HEK293 (cell line): ENCODE data around the gene SPTBN1.

Source experiments
- CTCF ChIA-PET: fragments of 350-600 bp; formaldehyde crosslinking; extraction: SDS; loops from one replicate; lab custom pipeline; 2021; ENCODE audit warnings: antibody characterized with exemption; lab: Yijun Ruan, JAX
- POLR2A ChIA-PET: fragments of 300-600 bp; formaldehyde crosslinking; extraction: SDS; loops from one replicate; lab custom pipeline; 2020; ENCODE audit warnings: antibody characterized with exemption, inconsistent platforms; lab: Yijun Ruan, JAX
- H3K27ac ChIP-seq: fragments of 200-500 bp; sonication (Bioruptor generic); 2 replicates; pipeline ENCODE4 v1.5.1; 2014; ENCODE audit warnings: low read depth, low read length, control low read depth, inconsistent platforms; ENCODE audit errors: extremely low read depth
- H3K36me3 ChIP-seq, 2 experiments: fragments of 200-500 bp in 1 of 2; sonication (Bioruptor generic) in 1 of 2; 1 replicate in 1 of 2; 2 replicates in 1 of 2; pipeline ENCODE4 v1.5.1; 2014 to 2017; ENCODE audit warnings: inconsistent platforms in 2 of 2, low read length in 2 of 2; ENCODE audit not compliant: control insufficient read depth in 2 of 2, insufficient read depth in 1 of 2
- H3K4me1 ChIP-seq: fragments of 200-500 bp; sonication (Bioruptor generic); 2 replicates; pipeline ENCODE4 v1.5.1; 2014; ENCODE audit warnings: mild to moderate bottlenecking, low read length, inconsistent platforms; ENCODE audit not compliant: control insufficient read depth, insufficient read depth
- H3K4me3 ChIP-seq: 2 replicates; pipeline ENCODE4 v1.5.1; 2011; ENCODE audit warnings: low read depth, mild to moderate bottlenecking, control low read depth, low read length, moderate library complexity
- H3K9me3 ChIP-seq: fragments of 200-500 bp; sonication (Bioruptor generic); 2 replicates; pipeline ENCODE4 v1.5.1; 2014; ENCODE audit warnings: low read depth, low read length, inconsistent platforms; ENCODE audit not compliant: control insufficient read depth, insufficient read depth
- BCL6B ChIP-seq: fragments of 450-650 bp; formaldehyde crosslinking; IDR thresholded peaks from 2 replicates; pipeline ENCODE4 v1.5.1; 2017; ENCODE audit warnings: missing biosample characterization, missing genetic modification characterization
- GLIS2 ChIP-seq: fragments of 450-650 bp; formaldehyde crosslinking; IDR thresholded peaks from 2 replicates; pipeline ENCODE4 v1.5.1; 2016; ENCODE audit warnings: missing biosample characterization, missing genetic modification characterization
- MYNN ChIP-seq: fragments of 450-650 bp; formaldehyde crosslinking; IDR thresholded peaks from 2 replicates; pipeline ENCODE4 v1.5.1; 2016; ENCODE audit warnings: missing biosample characterization, missing genetic modification characterization, borderline replicate concordance
- TRIM28 ChIP-seq: IDR thresholded peaks from 2 replicates; pipeline ENCODE4 v1.6.1; 2011; ENCODE audit warnings: low read length, control low read depth, borderline replicate concordance
- ZNF133 ChIP-seq: fragments of 450-650 bp; formaldehyde crosslinking; IDR thresholded peaks from 2 replicates; pipeline ENCODE4 v1.5.1; 2016; ENCODE audit warnings: missing biosample characterization, missing genetic modification characterization
- ZNF138 ChIP-seq: fragments of 450-650 bp; formaldehyde crosslinking; IDR thresholded peaks from 2 replicates; pipeline ENCODE4 v1.5.1; 2016; ENCODE audit warnings: missing biosample characterization, missing genetic modification characterization, borderline replicate concordance
- ZNF23 ChIP-seq: fragments of 450-650 bp; formaldehyde crosslinking; IDR thresholded peaks from 2 replicates; pipeline ENCODE4 v1.5.1; 2016; ENCODE audit warnings: missing biosample characterization, missing genetic modification characterization, borderline replicate concordance
- ZNF391 ChIP-seq: fragments of 450-650 bp; formaldehyde crosslinking; IDR thresholded peaks from 2 replicates; pipeline ENCODE4 v1.5.1; 2016; ENCODE audit warnings: low read depth, missing biosample characterization, missing genetic modification characterization, borderline replicate concordance
- ZNF394 ChIP-seq: fragments of 450-650 bp; formaldehyde crosslinking; IDR thresholded peaks from 2 replicates; pipeline ENCODE4 v1.5.1; 2016; ENCODE audit warnings: missing biosample characterization, missing genetic modification characterization, mild to moderate bottlenecking, moderate library complexity, borderline replicate concordance
- ZNF561 ChIP-seq: fragments of 450-650 bp; IDR thresholded peaks from 2 replicates; pipeline ENCODE4 v1.5.1; 2018; ENCODE audit warnings: missing biosample characterization, missing genetic modification characterization, borderline replicate concordance
- ZNF621 ChIP-seq: fragments of 450-650 bp; formaldehyde crosslinking; IDR thresholded peaks from 2 replicates; pipeline ENCODE4 v1.5.1; 2017; ENCODE audit warnings: missing biosample characterization, missing genetic modification characterization
- ZNF626 ChIP-seq: fragments of 450-650 bp; sonication (Bioruptor Pico); formaldehyde crosslinking; IDR thresholded peaks from 2 replicates; pipeline ENCODE4 v1.5.1; 2018; ENCODE audit warnings: missing biosample characterization, missing genetic modification characterization, inconsistent platforms
- ZNF660 ChIP-seq: fragments of 450-650 bp; IDR thresholded peaks from 2 replicates; pipeline ENCODE4 v1.5.1; 2018; ENCODE audit warnings: missing biosample characterization, mild to moderate bottlenecking, missing genetic modification characterization
- ZNF768 ChIP-seq: fragments of 450-650 bp; formaldehyde crosslinking; IDR thresholded peaks from 2 replicates; pipeline ENCODE4 v1.5.1; 2018; ENCODE audit warnings: missing biosample characterization, mild to moderate bottlenecking, missing genetic modification characterization
- ZNF785 ChIP-seq: fragments of 450-650 bp; formaldehyde crosslinking; IDR thresholded peaks from 2 replicates; pipeline ENCODE4 v1.5.1; 2016; ENCODE audit warnings: missing biosample characterization, missing genetic modification characterization
- ZNF792 ChIP-seq: fragments of 450-650 bp; formaldehyde crosslinking; IDR thresholded peaks from 2 replicates; pipeline ENCODE4 v1.5.1; 2016; ENCODE audit warnings: missing biosample characterization, missing genetic modification characterization
- ZNF843 ChIP-seq: fragments of 450-650 bp; formaldehyde crosslinking; IDR thresholded peaks from 2 replicates; pipeline ENCODE4 v1.5.1; 2016; ENCODE audit warnings: missing biosample characterization, missing genetic modification characterization
- TF ChIP-seq, protein P1 (sequence below): fragments of 450-650 bp; formaldehyde crosslinking; IDR thresholded peaks from 2 replicates; pipeline ENCODE4 v1.5.1; 2016; ENCODE audit warnings: missing biosample characterization, missing genetic modification characterization
- TF ChIP-seq, protein P2 (sequence below): fragments of 450-650 bp; formaldehyde crosslinking; IDR thresholded peaks from 2 replicates; pipeline ENCODE4 v1.5.1; 2016; ENCODE audit warnings: missing biosample characterization, missing genetic modification characterization, low read depth

Gene SPTBN1

DNA sequence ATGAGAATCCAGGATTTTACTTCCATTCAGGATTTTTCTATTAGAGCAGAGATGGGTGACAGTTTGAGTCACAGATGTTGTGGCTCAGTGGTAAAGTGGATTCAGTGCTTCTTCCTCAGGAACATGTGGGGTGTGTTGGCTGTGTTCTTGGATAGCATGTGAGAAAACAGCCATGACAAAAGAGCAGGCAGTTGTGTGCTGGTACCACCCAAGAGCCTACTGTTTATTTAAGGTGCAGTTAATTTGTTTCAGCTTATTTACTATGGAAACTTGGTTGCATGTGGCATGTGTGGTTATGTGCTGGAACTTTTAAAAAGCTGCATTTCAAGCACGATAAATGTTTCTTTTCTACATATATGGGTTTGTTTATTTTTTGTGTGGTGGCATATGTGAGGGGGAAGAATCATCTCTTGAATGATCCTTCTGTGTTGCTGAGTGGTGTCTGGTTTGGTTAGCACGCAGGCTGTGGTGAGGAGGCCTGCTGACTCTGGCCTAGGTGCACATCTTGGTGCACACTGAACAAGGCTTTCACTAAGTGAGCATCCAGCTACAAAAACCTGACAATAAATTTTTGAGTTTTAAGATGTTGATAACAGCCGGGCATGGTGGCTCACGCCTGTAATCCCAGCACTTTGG lies 67.3 kb downstream of the SPTBN1 start (continued):
- TF ChIP-seq, protein P1, sequence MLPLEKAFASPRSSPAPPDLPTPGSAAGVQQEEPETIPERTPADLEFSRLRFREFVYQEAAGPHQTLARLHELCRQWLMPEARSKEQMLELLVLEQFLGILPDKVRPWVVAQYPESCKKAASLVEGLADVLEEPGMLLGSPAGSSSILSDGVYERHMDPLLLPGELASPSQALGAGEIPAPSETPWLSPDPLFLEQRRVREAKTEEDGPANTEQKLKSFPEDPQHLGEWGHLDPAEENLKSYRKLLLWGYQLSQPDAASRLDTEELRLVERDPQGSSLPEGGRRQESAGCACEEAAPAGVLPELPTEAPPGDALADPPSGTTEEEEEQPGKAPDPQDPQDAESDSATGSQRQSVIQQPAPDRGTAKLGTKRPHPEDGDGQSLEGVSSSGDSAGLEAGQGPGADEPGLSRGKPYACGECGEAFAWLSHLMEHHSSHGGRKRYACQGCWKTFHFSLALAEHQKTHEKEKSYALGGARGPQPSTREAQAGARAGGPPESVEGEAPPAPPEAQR (tag by site-specific recombination) = no peak
- no peak for TF ChIP-seq ZNF660 (tag by site-specific recombination)
- TF ChIP-seq ZNF626 = no peak
- no peak for TF ChIP-seq ZNF133 (tag by site-specific recombination)
- no peak for TF ChIP-seq ZNF768 (tag by site-specific recombination)
- TF ChIP-seq ZNF621 (tag by site-specific recombination) = no peak
- TF ChIP-seq GLIS2 (tag by site-specific recombination) = no peak

DNA sequence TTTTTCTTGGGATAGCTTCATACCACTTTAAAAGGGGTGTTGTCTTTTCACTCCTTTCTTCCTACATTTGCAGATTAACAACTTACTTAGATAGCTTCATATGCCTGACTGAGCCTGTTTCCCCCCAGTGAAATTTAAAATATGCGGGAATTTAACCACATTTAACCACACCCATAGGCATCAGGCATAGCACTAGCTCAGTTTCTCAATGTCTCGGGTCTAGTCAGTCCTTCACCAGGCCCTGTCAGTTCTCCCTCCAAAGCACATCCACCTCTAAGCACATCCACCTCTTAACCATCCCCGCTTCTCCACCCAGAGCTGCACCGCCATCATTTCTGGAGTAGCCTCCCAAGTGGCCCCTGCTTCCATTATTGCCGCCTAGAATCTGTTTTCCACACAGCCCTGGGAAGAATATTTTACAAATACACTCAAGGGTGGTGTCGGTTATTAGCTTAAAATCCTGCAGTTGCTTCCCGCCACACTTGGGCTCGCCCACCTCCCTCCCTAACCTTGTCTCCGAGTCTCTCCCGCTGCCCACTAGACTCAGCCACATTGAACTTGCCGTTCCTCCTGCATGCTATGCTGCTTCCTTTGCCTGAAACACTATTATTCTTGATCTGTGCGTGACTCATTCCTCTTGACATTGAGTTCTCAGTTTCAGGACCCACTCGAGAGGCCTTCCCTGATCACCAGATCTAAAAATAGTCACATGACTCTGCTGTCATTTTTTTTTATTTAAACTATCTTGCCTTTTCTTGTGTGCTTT lies 68.3 kb downstream of the SPTBN1 start:
- Histone ChIP-seq H3K9me3 (no peaks in the 10 kb centered on the region), H3K27ac (no peak overlapping the region), H3K4me1 (0 out of 2 replicates have a peak, but pooled peaks cover 3% of the 10 kb centered on the region), H3K36me3 (peaks cover 0 to 26% of the 10 kb centered on the region in 2 experiments), H3K4me3 (no peak overlapping the region)
- ChIA-PET CTCF (interaction anchor here (0.5 to 6.8 kb wide), 16 partner anchors 13 to 417 kb away, joined by 3 to 51 read pairs (median 4); no protein-coding TSS in a partner anchor), POLR2A (interaction anchor here (1.3 to 1.5 kb wide), 2 partner anchors 34 to 36 kb away, joined by 6 to 7 read pairs; no protein-coding TSS in a partner anchor)
- TF ChIP-seq MYNN (tag by site-specific recombination) = no peak
- TF ChIP-seq ZNF626 = no peak
- TF ChIP-seq GLIS2 (tag by site-specific recombination) = no peak
- TF ChIP-seq ZNF843 (tag by site-specific recombination) = no peak
- no peak for TF ChIP-seq TRIM28
- no peak for TF ChIP-seq ZNF792
- TF ChIP-seq ZNF394 (tag by site-specific recombination) = peak; percentile 64; the same call in 1 of the 2 replicates
- TF ChIP-seq, protein P2, sequence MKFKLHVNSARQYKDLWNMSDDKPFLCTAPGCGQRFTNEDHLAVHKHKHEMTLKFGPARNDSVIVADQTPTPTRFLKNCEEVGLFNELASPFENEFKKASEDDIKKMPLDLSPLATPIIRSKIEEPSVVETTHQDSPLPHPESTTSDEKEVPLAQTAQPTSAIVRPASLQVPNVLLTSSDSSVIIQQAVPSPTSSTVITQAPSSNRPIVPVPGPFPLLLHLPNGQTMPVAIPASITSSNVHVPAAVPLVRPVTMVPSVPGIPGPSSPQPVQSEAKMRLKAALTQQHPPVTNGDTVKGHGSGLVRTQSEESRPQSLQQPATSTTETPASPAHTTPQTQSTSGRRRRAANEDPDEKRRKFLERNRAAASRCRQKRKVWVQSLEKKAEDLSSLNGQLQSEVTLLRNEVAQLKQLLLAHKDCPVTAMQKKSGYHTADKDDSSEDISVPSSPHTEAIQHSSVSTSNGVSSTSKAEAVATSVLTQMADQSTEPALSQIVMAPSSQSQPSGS (tag by site-specific recombination) = no peak
- TF ChIP-seq ZNF391 (tag by site-specific recombination) = no peak
- no peak for TF ChIP-seq ZNF23 (tag by site-specific recombination)
- TF ChIP-seq BCL6B (tag by site-specific recombination) = no peak
- TF ChIP-seq ZNF660 (tag by site-specific recombination) = peak; percentile 85
- TF ChIP-seq ZNF138 = no peak
- no peak for TF ChIP-seq ZNF561 (tag by site-specific recombination)
- no peak for TF ChIP-seq ZNF785 (tag by site-specific recombination)
- no peak for TF ChIP-seq ZNF768 (tag by site-specific recombination)
